ENCODE data around the gene KRTAP12-4. TPM values are rescaled to one million over a fixed set of nuclear protein-coding genes. Genes with fewer than 3 reads are reported as not detected.

The KRTAP12-4 gene, protein sequence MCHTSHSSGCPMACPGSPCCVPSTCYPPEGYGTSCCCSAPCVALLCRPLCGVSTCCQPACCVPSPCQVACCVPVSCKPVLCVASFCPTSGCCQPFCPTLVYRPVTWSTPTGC
- polyA plus RNA-seq (2012; ENCODE audit: insufficient read length, low read depth): not detected

DNA sequence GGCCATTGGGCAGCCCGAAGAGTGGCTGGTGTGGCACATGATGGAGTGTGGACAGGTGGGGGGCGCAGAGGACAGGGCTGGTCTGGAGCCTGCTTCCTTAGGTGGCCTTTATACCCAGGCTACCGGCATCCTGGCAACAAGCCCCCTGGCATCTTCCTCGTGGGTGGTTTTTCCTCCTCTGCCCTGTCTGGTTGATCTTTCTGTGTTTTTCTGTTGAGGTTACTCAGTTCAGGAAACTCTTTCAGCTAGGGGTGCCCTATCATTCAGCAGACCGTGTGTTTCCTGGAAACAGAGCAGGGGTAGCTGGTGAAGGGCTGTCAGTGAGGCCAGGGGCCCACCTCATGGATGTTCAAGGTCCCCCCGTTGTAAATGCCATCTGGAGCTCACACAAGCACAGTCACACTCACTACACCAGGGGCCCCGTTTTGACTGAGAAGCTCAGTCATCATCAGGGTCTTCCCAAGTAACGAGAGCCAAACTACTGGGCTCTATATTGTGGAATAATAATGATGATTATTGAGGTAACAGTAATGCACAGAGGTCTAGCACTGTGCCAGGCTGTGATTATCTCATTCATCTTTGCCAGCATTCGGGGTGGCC lies at the start of gene KRTAP12-4:
Gene KRTAP12-4, minus strand, starts transcription at position 84 of the 600 bp plus-strand sequence. Its CDS starts 45 bp downstream, at position 39.
- no peak for TF ChIP-seq TAF1 (IDR thresholded peaks at IDR 0.05; ENCODE audit: borderline replicate concordance, insufficient read depth, low read length)
- no peak for TF ChIP-seq SIN3A (IDR thresholded peaks at IDR 0.05; ENCODE audit: borderline replicate concordance, insufficient read depth, low read length)
- no peak for TF ChIP-seq POLR2AphosphoS5 (IDR thresholded peaks at IDR 0.05; ENCODE audit: low read depth, low read length)
- TF ChIP-seq, protein P1, sequence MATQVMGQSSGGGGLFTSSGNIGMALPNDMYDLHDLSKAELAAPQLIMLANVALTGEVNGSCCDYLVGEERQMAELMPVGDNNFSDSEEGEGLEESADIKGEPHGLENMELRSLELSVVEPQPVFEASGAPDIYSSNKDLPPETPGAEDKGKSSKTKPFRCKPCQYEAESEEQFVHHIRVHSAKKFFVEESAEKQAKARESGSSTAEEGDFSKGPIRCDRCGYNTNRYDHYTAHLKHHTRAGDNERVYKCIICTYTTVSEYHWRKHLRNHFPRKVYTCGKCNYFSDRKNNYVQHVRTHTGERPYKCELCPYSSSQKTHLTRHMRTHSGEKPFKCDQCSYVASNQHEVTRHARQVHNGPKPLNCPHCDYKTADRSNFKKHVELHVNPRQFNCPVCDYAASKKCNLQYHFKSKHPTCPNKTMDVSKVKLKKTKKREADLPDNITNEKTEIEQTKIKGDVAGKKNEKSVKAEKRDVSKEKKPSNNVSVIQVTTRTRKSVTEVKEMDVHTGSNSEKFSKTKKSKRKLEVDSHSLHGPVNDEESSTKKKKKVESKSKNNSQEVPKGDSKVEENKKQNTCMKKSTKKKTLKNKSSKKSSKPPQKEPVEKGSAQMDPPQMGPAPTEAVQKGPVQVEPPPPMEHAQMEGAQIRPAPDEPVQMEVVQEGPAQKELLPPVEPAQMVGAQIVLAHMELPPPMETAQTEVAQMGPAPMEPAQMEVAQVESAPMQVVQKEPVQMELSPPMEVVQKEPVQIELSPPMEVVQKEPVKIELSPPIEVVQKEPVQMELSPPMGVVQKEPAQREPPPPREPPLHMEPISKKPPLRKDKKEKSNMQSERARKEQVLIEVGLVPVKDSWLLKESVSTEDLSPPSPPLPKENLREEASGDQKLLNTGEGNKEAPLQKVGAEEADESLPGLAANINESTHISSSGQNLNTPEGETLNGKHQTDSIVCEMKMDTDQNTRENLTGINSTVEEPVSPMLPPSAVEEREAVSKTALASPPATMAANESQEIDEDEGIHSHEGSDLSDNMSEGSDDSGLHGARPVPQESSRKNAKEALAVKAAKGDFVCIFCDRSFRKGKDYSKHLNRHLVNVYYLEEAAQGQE (IDR thresholded peaks at IDR 0.05; ENCODE audit: insufficient read depth in 1 of 2, low read depth in 2 of 2, low read length in 2 of 2): no peak
- no peak for TF ChIP-seq FOXP2 (optimal IDR thresholded peaks at IDR 0.05; ENCODE audit: borderline replicate concordance, extremely low read depth, extremely low read length, insufficient read depth)

DNA sequence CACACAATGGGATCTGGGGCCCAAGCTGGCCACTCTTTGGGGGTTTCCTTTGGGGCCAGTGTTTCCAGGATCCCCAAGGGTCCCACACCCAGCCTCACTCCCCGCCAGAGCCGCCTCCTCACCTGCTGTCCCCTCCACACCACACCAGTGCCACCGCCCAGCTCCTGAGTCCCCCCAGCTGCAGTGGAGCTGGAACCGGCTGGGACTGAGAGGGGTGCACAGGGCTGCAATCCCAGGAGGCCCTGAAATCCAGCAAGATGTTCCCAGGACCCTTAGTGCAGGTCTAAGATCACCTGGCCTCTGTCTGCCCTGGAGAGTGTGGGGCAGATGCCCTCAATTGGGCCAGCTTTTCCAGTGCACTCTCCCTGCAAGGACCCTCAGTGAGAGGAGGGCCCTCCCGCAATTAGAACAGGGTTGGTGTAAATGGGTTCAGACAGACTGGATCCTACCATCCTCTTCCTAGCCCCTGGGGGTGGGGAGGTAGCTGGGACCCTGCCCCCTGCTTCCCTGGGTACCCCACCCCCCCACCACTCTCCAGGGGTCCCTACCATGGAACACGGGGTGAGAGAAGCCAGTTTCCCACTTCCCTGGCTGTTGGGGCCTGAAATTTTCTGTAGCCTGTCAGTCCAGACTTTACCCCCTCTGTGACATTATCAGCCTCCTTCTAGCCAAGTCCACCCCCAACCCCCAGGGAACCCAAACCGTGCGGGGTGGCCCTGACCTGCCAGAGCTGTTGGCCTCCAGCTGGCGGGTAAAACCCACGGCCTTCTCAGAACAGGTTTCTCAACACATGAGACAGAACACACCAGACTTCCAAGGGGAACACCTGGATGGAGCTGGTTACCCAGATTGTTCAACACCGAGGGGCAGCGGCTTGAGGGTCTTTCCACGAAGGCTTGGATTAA lies 49.5 kb upstream of the KRTAP12-4 start:
- TF ChIP-seq FOXP2 (optimal IDR thresholded peaks at IDR 0.05; ENCODE audit: borderline replicate concordance, extremely low read depth, extremely low read length, insufficient read depth) (no peak), TAF1 (IDR thresholded peaks at IDR 0.05; ENCODE audit: borderline replicate concordance, insufficient read depth, low read length) (no peak), POLR2AphosphoS5 (IDR thresholded peaks at IDR 0.05; ENCODE audit: low read depth, low read length) (no peak), SIN3A (IDR thresholded peaks at IDR 0.05; ENCODE audit: borderline replicate concordance, insufficient read depth, low read length) (no peak)
- TF ChIP-seq, protein P1 (IDR thresholded peaks at IDR 0.05; ENCODE audit: insufficient read depth in 1 of 2, low read depth in 2 of 2, low read length in 2 of 2): no peak

GRCh38 chr21:44702973-44703730 lies 48.7 kb upstream of the KRTAP12-4 start:
- no peak for TF ChIP-seq POLR2AphosphoS5 (IDR thresholded peaks at IDR 0.05; ENCODE audit: low read depth, low read length)
- no peak for TF ChIP-seq SIN3A (IDR thresholded peaks at IDR 0.05; ENCODE audit: borderline replicate concordance, insufficient read depth, low read length)
- TF ChIP-seq, protein P1 (IDR thresholded peaks at IDR 0.05; ENCODE audit: insufficient read depth in 1 of 2, low read depth in 2 of 2, low read length in 2 of 2): no peak
- TF ChIP-seq FOXP2 (optimal IDR thresholded peaks at IDR 0.05; ENCODE audit: borderline replicate concordance, extremely low read depth, extremely low read length, insufficient read depth): no peak
- TF ChIP-seq TAF1 (IDR thresholded peaks at IDR 0.05; ENCODE audit: borderline replicate concordance, insufficient read depth, low read length): no peak

DNA sequence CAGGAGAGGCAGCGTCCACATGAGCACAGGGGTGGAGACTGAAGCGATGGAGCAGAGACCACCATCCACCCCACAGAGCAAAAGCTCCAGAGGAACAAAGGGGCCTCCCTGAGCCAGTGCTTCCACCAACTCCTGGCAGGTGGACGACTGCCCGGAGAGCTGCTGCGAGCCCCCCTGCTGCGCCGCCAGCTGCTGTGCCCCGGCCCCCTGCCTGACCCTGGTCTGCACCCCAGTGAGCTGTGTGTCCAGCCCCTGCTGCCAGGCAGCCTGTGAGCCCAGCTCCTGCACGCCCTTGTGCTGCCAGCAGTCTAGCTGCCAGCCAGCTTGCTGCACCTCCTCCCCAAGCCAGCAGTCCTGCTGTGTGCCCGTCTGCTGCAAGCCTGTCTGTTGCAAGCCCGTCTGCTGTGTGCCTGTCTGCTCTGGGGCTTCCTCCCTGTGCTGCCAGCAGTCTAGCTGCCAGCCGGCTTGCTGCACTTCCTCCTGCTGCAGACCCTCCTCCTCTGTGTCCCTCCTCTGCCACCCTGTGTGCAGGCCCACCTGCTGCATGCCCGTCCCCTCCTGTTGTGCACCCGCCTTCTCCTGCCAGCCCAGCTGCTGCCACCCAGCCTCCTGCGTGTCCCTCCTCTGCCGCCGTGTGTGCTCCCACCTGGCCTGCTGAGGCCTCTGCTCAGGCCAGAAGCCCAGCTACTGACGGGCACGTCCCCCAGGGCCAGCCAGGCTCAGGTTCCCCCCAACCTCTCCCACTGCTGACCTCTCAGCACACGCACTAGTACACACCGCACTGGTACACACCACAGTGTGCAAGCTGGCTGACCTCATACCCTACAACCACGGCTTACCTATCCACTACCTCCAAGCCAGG lies 47.9 kb upstream of the KRTAP12-4 start:
- TF ChIP-seq, protein P1 (IDR thresholded peaks at IDR 0.05; ENCODE audit: insufficient read depth in 1 of 2, low read depth in 2 of 2, low read length in 2 of 2): no peak
- TF ChIP-seq SIN3A (IDR thresholded peaks at IDR 0.05; ENCODE audit: borderline replicate concordance, insufficient read depth, low read length) (no peak), FOXP2 (optimal IDR thresholded peaks at IDR 0.05; ENCODE audit: borderline replicate concordance, extremely low read depth, extremely low read length, insufficient read depth) (no peak), TAF1 (IDR thresholded peaks at IDR 0.05; ENCODE audit: borderline replicate concordance, insufficient read depth, low read length) (no peak), POLR2AphosphoS5 (IDR thresholded peaks at IDR 0.05; ENCODE audit: low read depth, low read length) (no peak)

Data from PFSK-1 (cell line).